ENCODE measurements around the gene PHLDB2.

PHLDB2 gene

DNA sequence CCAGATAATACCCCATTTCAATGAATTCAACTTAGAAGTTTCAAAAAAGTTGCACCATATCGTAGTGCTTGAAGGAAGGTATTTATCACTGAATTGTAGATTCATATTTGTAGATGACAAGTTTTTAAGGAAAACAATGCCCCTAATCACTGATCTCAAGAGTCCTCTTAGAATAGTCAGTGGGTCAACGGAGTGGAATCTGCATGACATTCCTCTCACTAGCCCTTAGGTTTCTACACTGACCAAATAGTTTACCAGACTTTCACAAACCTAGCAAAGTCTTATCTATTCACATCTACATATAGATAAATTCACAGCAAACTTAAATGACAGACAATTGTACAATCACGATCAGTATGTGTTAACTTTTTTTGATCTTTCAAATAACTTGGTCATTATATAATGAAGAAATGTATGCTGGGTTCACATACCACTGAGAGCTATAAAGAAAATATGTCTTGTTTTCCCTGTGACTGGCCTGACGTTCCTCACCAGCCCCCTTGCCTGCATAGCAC lies 35.7 kb upstream of the PHLDB2 start:
- TF ChIP-seq, protein P1, sequence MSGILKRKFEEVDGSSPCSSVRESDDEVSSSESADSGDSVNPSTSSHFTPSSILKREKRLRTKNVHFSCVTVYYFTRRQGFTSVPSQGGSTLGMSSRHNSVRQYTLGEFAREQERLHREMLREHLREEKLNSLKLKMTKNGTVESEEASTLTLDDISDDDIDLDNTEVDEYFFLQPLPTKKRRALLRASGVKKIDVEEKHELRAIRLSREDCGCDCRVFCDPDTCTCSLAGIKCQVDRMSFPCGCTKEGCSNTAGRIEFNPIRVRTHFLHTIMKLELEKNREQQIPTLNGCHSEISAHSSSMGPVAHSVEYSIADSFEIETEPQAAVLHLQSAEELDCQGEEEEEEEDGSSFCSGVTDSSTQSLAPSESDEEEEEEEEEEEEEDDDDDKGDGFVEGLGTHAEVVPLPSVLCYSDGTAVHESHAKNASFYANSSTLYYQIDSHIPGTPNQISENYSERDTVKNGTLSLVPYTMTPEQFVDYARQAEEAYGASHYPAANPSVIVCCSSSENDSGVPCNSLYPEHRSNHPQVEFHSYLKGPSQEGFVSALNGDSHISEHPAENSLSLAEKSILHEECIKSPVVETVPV (CRISPR knock-in tag; IDR thresholded peaks at IDR 0.05) = no peak
- TF ChIP-seq ISL1 (CRISPR knock-in tag; IDR thresholded peaks at IDR 0.05) (no peak), ZNF565 (CRISPR knock-in tag; conservative IDR thresholded peaks at IDR 0.05; ENCODE audit: low read depth) (no peak), ZC3H10 (CRISPR knock-in tag; IDR thresholded peaks at IDR 0.05) (no peak), ZNF70 (CRISPR knock-in tag; IDR thresholded peaks at IDR 0.05) (no peak), ESRRG (CRISPR knock-in tag; IDR thresholded peaks at IDR 0.05) (no peak)
- TF ChIP-seq, protein P2, sequence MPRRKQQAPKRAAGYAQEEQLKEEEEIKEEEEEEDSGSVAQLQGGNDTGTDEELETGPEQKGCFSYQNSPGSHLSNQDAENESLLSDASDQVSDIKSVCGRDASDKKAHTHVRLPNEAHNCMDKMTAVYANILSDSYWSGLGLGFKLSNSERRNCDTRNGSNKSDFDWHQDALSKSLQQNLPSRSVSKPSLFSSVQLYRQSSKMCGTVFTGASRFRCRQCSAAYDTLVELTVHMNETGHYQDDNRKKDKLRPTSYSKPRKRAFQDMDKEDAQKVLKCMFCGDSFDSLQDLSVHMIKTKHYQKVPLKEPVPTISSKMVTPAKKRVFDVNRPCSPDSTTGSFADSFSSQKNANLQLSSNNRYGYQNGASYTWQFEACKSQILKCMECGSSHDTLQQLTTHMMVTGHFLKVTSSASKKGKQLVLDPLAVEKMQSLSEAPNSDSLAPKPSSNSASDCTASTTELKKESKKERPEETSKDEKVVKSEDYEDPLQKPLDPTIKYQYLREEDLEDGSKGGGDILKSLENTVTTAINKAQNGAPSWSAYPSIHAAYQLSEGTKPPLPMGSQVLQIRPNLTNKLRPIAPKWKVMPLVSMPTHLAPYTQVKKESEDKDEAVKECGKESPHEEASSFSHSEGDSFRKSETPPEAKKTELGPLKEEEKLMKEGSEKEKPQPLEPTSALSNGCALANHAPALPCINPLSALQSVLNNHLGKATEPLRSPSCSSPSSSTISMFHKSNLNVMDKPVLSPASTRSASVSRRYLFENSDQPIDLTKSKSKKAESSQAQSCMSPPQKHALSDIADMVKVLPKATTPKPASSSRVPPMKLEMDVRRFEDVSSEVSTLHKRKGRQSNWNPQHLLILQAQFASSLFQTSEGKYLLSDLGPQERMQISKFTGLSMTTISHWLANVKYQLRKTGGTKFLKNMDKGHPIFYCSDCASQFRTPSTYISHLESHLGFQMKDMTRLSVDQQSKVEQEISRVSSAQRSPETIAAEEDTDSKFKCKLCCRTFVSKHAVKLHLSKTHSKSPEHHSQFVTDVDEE (CRISPR knock-in tag; IDR thresholded peaks at IDR 0.05) = no peak
- no peak for ATAC-seq

DNA sequence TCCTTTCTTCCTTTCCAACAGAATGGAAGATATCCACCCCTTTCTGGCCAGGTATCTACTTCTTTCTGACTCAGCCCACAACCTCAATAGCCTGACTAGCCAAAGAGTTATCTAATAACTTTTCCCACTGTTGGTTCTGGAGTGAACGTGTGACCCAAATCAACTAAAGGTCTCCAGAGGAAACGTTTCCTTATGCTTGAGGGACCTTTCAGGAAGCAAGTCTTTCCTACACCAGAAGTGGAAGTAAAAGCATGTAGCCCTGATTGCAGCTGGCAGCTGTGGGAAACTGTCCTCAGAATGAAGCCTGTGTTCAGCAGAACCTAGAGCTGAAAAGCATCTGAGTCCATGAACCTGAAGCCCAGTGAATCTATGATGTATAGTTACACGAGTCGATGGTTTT lies 34.7 kb upstream of the PHLDB2 start:
- TF ChIP-seq GLIS3 (CRISPR knock-in tag; IDR thresholded peaks at IDR 0.05) (no peak), ZC3H10 (CRISPR knock-in tag; IDR thresholded peaks at IDR 0.05) (no peak), TOX (CRISPR knock-in tag; IDR thresholded peaks at IDR 0.05; ENCODE audit: borderline replicate concordance) (no peak), ISL1 (CRISPR knock-in tag; IDR thresholded peaks at IDR 0.05) (no peak), ZFP30 (CRISPR knock-in tag; IDR thresholded peaks at IDR 0.05) (no peak), ZNF8 (CRISPR knock-in tag; IDR thresholded peaks at IDR 0.05) (no peak), RARB (CRISPR knock-in tag; IDR thresholded peaks at IDR 0.05) (no peak), TCF4 (CRISPR knock-in tag; IDR thresholded peaks at IDR 0.05; ENCODE audit: borderline replicate concordance) (no peak), CSDC2 (CRISPR knock-in tag; IDR thresholded peaks at IDR 0.05) (no peak)
- TF ChIP-seq, protein P3, sequence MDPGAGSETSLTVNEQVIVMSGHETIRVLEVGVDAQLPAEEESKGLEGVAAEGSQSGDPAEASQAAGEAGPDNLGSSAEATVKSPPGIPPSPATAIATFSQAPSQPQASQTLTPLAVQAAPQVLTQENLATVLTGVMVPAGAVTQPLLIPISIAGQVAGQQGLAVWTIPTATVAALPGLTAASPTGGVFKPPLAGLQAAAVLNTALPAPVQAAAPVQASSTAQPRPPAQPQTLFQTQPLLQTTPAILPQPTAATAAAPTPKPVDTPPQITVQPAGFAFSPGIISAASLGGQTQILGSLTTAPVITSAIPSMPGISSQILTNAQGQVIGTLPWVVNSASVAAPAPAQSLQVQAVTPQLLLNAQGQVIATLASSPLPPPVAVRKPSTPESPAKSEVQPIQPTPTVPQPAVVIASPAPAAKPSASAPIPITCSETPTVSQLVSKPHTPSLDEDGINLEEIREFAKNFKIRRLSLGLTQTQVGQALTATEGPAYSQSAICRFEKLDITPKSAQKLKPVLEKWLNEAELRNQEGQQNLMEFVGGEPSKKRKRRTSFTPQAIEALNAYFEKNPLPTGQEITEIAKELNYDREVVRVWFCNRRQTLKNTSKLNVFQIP (CRISPR knock-in tag; IDR thresholded peaks at IDR 0.05; ENCODE audit: borderline replicate concordance, low read depth) = no peak
- TF ChIP-seq, protein P4, sequence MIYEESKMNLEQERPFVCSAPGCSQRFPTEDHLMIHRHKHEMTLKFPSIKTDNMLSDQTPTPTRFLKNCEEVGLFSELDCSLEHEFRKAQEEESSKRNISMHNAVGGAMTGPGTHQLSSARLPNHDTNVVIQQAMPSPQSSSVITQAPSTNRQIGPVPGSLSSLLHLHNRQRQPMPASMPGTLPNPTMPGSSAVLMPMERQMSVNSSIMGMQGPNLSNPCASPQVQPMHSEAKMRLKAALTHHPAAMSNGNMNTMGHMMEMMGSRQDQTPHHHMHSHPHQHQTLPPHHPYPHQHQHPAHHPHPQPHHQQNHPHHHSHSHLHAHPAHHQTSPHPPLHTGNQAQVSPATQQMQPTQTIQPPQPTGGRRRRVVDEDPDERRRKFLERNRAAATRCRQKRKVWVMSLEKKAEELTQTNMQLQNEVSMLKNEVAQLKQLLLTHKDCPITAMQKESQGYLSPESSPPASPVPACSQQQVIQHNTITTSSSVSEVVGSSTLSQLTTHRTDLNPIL (CRISPR knock-in tag; IDR thresholded peaks at IDR 0.05; ENCODE audit: low read depth) = no peak
- no peak for ATAC-seq

DNA sequence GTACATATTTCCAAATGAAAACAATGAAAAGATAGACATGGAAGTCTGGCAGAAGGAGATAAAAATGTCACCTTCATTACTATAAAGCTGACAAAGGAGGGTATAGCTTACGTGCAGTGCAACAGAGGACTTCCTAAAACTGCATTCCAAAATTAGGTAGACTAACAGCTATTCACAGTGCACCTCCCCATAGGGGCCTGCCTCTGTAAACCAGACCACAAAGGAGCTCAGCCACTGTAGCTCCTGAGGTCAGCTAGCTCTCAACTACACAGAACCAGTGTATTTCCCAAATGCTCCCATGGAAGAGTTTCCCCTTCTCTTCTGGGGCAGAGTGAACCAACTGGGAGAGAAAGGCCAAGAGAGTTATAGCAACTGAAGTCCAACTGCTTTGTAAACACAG lies 31.2 kb upstream of the PHLDB2 start:
- TF ChIP-seq ISL1 (CRISPR knock-in tag; IDR thresholded peaks at IDR 0.05) (no peak), ZC3H10 (CRISPR knock-in tag; IDR thresholded peaks at IDR 0.05) (no peak), TCF4 (CRISPR knock-in tag; IDR thresholded peaks at IDR 0.05; ENCODE audit: borderline replicate concordance) (no peak), ZNF70 (CRISPR knock-in tag; IDR thresholded peaks at IDR 0.05) (no peak), ARNTL (CRISPR knock-in tag; IDR thresholded peaks at IDR 0.05; ENCODE audit: borderline replicate concordance, low read depth) (no peak), ESRRG (CRISPR knock-in tag; IDR thresholded peaks at IDR 0.05) (no peak), ZNF8 (CRISPR knock-in tag; IDR thresholded peaks at IDR 0.05) (no peak), PPARA (CRISPR knock-in tag; IDR thresholded peaks at IDR 0.05; ENCODE audit: borderline replicate concordance) (no peak), ZFP30 (CRISPR knock-in tag; IDR thresholded peaks at IDR 0.05) (no peak)
- TF ChIP-seq, protein P5, sequence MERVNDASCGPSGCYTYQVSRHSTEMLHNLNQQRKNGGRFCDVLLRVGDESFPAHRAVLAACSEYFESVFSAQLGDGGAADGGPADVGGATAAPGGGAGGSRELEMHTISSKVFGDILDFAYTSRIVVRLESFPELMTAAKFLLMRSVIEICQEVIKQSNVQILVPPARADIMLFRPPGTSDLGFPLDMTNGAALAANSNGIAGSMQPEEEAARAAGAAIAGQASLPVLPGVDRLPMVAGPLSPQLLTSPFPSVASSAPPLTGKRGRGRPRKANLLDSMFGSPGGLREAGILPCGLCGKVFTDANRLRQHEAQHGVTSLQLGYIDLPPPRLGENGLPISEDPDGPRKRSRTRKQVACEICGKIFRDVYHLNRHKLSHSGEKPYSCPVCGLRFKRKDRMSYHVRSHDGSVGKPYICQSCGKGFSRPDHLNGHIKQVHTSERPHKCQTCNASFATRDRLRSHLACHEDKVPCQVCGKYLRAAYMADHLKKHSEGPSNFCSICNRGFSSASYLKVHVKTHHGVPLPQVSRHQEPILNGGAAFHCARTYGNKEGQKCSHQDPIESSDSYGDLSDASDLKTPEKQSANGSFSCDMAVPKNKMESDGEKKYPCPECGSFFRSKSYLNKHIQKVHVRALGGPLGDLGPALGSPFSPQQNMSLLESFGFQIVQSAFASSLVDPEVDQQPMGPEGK (CRISPR knock-in tag; IDR thresholded peaks at IDR 0.05; ENCODE audit: borderline replicate concordance) = no peak
- TF ChIP-seq, protein P1 (CRISPR knock-in tag; IDR thresholded peaks at IDR 0.05) = no peak
- ATAC-seq = no peak
